Calu3 (cell line): ENCODE data around the gene AK2. TPM values are rescaled to one million over a fixed set of nuclear protein-coding genes. Genes with fewer than 3 reads are reported as not detected.
A peak's percentile ranks its signal among the peaks of the same experiment; 100 is the strongest.

Source experiments
- BruUV-seq: library from RNA; stranded (reverse); fragments of 400-500 nt; replicated peaks from 2 replicates; lab custom pipeline; 2021; lab: Mats Ljungman, UMichigan
- CTCF ChIA-PET: fragments of 300-600 bp; sonication (Branson Sonifier 250); formaldehyde crosslinking; loops from one replicate; lab custom pipeline; 2022; ENCODE audit warnings: antibody characterized with exemption; lab: Charles Lee
- DNase-seq: peaks from one replicate; pipeline ENCODE4 v3.0.0; 2022
- H3K27ac Mint-ChIP-seq: one replicate; pipeline ENCODE4 v1.8.0; 2022; ENCODE audit warnings: mixed read lengths; ENCODE audit not compliant: unreplicated experiment
- H3K27me3 Mint-ChIP-seq: one replicate; pipeline ENCODE4 v1.8.0; 2022; ENCODE audit warnings: mixed read lengths; ENCODE audit not compliant: unreplicated experiment
- H3K36me3 Mint-ChIP-seq: one replicate; pipeline ENCODE4 v1.8.0; 2022; ENCODE audit warnings: mild to moderate bottlenecking, moderate library complexity, mixed read lengths; ENCODE audit not compliant: insufficient read depth, unreplicated experiment
- H3K4me1 Mint-ChIP-seq: one replicate; pipeline ENCODE4 v1.8.0; 2022; ENCODE audit warnings: mild to moderate bottlenecking, low read depth, mixed read lengths; ENCODE audit not compliant: unreplicated experiment
- H3K4me3 Mint-ChIP-seq: one replicate; pipeline ENCODE4 v1.8.0; 2022; ENCODE audit warnings: mild to moderate bottlenecking, low read depth, moderate library complexity, mixed read lengths; ENCODE audit not compliant: unreplicated experiment
- H3K9me3 Mint-ChIP-seq: one replicate; pipeline ENCODE4 v1.8.0; 2022; ENCODE audit warnings: low read depth, mixed read lengths; ENCODE audit not compliant: unreplicated experiment
- intact Hi-C: fragments of 100-400 bp; cut with micrococcal nuclease; formaldehyde crosslinking; loops from one replicate; pipeline ENCODE4 v1.10.0; 2022; ENCODE audit not compliant: unreplicated experiment
- total RNA-seq: library from RNA; stranded (reverse); gene quantifications from 2 replicates; pipeline ENCODE4 v1.2.3, GENCODE V29; 2022
- TF ChIP-seq, protein P1 (sequence below): fragments of 200-600 bp; IDR thresholded peaks from one replicate; pipeline ENCODE4 v1.8.0; 2022; ENCODE audit warnings: antibody characterized with exemption; ENCODE audit not compliant: unreplicated experiment

The AK2 gene
- total RNA-seq, 1 experiment from 2014 or later: 226 TPM

DNA sequence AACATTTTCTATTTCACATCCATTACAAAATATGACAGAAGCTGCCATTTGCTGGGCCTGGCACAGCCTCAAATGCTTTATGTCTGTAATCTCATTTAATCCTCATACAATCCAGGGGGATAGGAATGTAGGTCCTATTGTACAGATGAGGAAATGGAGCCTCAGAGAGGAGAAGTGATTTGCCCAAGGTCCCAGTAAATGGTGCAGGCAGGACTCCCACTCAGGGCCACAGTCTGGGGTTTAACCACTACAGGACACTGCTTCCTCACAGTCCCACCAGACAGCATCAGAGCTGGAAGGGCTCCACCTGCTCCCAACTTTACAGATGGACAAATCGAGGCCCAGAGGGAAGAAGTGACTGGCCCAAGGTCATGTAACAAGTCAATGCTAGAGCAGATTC is 51.5 kb downstream of the AK2 start:
- Mint-ChIP-seq H3K27me3 (no peaks in the 10 kb centered on the region), H3K4me3 (no peak overlapping the region), H3K36me3 (peaks cover 27% of the 10 kb centered on the region), H3K4me1 (peaks cover 39% of the 10 kb centered on the region), H3K27ac (no peak overlapping the region), H3K9me3 (no peaks in the 10 kb centered on the region)
- DNase-seq: no peak
- no TSS peak for BruUV-seq
- TF ChIP-seq, protein P1, sequence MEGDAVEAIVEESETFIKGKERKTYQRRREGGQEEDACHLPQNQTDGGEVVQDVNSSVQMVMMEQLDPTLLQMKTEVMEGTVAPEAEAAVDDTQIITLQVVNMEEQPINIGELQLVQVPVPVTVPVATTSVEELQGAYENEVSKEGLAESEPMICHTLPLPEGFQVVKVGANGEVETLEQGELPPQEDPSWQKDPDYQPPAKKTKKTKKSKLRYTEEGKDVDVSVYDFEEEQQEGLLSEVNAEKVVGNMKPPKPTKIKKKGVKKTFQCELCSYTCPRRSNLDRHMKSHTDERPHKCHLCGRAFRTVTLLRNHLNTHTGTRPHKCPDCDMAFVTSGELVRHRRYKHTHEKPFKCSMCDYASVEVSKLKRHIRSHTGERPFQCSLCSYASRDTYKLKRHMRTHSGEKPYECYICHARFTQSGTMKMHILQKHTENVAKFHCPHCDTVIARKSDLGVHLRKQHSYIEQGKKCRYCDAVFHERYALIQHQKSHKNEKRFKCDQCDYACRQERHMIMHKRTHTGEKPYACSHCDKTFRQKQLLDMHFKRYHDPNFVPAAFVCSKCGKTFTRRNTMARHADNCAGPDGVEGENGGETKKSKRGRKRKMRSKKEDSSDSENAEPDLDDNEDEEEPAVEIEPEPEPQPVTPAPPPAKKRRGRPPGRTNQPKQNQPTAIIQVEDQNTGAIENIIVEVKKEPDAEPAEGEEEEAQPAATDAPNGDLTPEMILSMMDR: no peak
- intact Hi-C loops: no loop called here
- CTCF ChIA-PET: no interaction called here

DNA sequence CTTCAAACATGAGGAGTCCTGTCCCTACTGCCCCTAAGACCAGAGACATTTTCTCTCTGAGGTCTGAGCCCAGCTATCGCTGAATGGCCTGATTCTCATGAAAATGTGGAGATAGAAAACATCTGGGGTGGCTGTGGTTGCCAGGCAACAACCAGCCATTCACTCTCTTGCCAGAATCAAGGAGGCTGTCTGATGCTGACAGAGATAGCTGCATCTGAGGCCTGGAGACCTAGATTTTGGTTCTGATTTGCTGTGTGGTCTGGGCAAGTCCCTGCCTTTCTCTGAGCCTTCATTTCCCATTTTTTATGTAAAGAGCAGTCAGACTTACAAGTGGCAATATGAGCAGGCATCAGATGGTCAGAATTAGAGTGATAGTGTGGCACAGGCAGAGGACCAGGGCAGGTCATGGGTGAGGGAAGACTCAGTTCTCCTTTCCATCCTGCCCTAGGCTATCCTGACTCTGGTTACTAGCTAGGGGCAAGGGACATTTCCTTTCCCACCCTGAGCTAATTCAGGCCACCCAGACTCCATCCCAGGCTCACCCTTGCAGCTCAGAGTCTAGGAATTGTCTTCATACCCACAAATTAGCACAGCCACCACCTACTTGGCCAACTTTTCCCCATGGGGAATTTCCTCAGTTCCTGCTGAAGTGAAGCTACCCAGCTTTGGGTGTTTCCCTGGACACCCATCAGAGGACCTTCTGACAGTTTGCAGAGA is 52.1 kb downstream of the AK2 start:
- no TSS peak for BruUV-seq
- intact Hi-C loops: no loop called here
- Mint-ChIP-seq H3K27ac (no peak overlapping the region), H3K36me3 (peaks cover 23% of the 10 kb centered on the region), H3K4me3 (no peak overlapping the region), H3K4me1 (peaks cover 34% of the 10 kb centered on the region), H3K27me3 (no peaks in the 10 kb centered on the region), H3K9me3 (no peaks in the 10 kb centered on the region)
- TF ChIP-seq, protein P1: no peak
- DNase-seq: no peak
- CTCF ChIA-PET: no interaction called here

DNA sequence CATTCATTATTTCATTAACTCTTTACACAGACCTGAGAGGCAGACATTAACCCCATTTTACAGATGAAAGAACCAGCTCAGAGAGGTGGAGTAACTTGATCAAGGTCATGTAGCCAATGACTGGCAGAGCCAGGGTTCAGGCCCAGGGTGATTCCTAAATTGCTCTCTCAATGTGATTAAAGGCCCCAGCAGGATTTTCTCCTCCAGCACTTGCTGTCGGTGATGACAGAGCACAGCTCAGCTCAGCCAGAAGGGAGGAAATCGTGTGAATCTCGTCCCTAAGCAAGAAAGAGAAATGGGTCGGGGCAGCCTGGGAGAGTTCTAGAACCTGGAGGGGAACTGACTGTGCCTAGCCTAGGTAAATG is 52.6 kb downstream of the AK2 start:
- H3K4me1 Mint-ChIP-seq: peaks cover 29% of the 10 kb centered on the region
- H3K4me3 Mint-ChIP-seq: no peak overlapping the region

DNA sequence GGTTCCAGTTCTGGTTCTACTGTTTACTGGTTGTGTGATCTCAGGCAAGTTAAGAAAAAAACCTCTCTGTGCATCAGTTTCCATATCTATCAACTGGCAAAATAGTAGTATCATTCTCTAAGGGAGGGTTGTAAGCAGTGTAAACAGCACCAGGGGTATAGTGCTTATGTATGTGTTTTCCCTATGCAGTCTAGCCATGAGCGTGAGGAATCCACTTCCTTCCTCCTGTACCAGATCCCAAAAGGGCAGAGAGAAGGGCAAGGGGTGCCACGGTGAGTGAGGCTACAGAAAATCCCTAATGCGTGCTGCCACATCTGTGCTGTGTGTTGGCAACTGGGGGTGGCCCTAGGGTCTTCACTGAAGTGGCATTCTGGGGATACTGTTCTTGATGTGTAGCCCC is 53.7 kb downstream of the AK2 start:
- peaks cover 23% of the 10 kb centered on the region for H3K4me1 Mint-ChIP-seq
- peaks cover 19% of the 10 kb centered on the region for H3K36me3 Mint-ChIP-seq
- H3K9me3 Mint-ChIP-seq: no peaks in the 10 kb centered on the region
- CTCF ChIA-PET: no interaction called here
- DNase-seq: no peak
- H3K4me3 Mint-ChIP-seq: no peak overlapping the region
- no TSS peak for BruUV-seq
- no peaks in the 10 kb centered on the region for H3K27me3 Mint-ChIP-seq
- H3K27ac Mint-ChIP-seq: peak overlapping the region; percentile 94
- intact Hi-C loops: no loop called here
- TF ChIP-seq, protein P1: no peak

More for the DNA sequence above, 52.6 kb downstream of the AK2 start:
- H3K27ac Mint-ChIP-seq: no peak overlapping the region
- TF ChIP-seq, protein P1: no peak
- H3K9me3 Mint-ChIP-seq: no peaks in the 10 kb centered on the region
- no peak for DNase-seq
- H3K36me3 Mint-ChIP-seq: peaks cover 25% of the 10 kb centered on the region
- H3K27me3 Mint-ChIP-seq: no peaks in the 10 kb centered on the region
- no TSS peak for BruUV-seq
- CTCF ChIA-PET: interaction anchor here (0.5 kb wide), 1 partner anchor 11 kb away, joined by 3 read pairs; no protein-coding TSS in a partner anchor
- intact Hi-C loops: no loop called here
